CD14-positive monocyte (primary cell): Measurements from ENCODE around the gene FBRS. TPM values are rescaled to one million over a fixed set of nuclear protein-coding genes. Genes with fewer than 3 reads are reported as not detected.
"Not testable (repeated sequence)": the region's sequence is repeated elsewhere in the genome, so short reads cannot be mapped to it uniquely, and the experiment has no call there.

Experiments used
- DNase-seq, 3 donors: peaks; one replicate each; pipeline ENCODE4 v3.0.0-alpha.2; 2011 to 2022
- H2AFZ ChIP-seq: 2 replicates; pipeline ENCODE4 v1.6.0; 2012; ENCODE audit warnings: mild to moderate bottlenecking, low read depth, low read length, inconsistent platforms; ENCODE audit not compliant: insufficient read depth, poor library complexity, severe bottlenecking
- H3K27ac ChIP-seq, 2 donors: 1 replicate in 1 of 2; 2 replicates in 1 of 2; pipeline ENCODE4 v1.5.1; 2012 to 2013; ENCODE audit warnings: low read length in 2 of 2, control low read depth in 1 of 2, inconsistent platforms in 1 of 2, low read depth in 1 of 2, mild to moderate bottlenecking in 1 of 2
- H3K27me3 ChIP-seq, 2 donors: one replicate each; pipeline versions ENCODE4 v1.6.0 to v1.6.1; 2011 to 2013; ENCODE audit warnings: low read length in 2 of 2; ENCODE audit not compliant: control insufficient read depth in 2 of 2, insufficient read depth in 2 of 2
- H3K36me3 ChIP-seq, 2 donors: replicated peaks in 1 of 2; 1 replicate in 1 of 2; 2 replicates in 1 of 2; pipeline versions ENCODE4 v1.5.1 to v1.6.1; 2012 to 2013; ENCODE audit warnings: low read length in 2 of 2, control low read depth in 1 of 2, inconsistent platforms in 1 of 2, mild to moderate bottlenecking in 1 of 2; ENCODE audit not compliant: insufficient read depth in 2 of 2, control insufficient read depth in 1 of 2
- H3K4me1 ChIP-seq, 2 donors: 1 replicate in 1 of 2; 2 replicates in 1 of 2; pipeline versions ENCODE4 v1.5.1 to v1.6.1; 2012 to 2013; ENCODE audit warnings: low read length in 2 of 2, control low read depth in 1 of 2, inconsistent platforms in 1 of 2, mild to moderate bottlenecking in 1 of 2, moderate library complexity in 1 of 2; ENCODE audit not compliant: insufficient read depth in 2 of 2, control insufficient read depth in 1 of 2
- H3K4me2 ChIP-seq: replicated peaks from 2 replicates; pipeline ENCODE3; 2012; ENCODE audit warnings: low read length, moderate library complexity, mild to moderate bottlenecking; ENCODE audit not compliant: poor library complexity, severe bottlenecking; ENCODE audit errors: extremely low read depth
- H3K4me3 ChIP-seq, 3 experiments: fragments of 200-600 bp in 1 of 3; sonication (generic) in 1 of 3; replicated peaks in 1 of 3; 1 replicate in 2 of 3; 2 replicates in 1 of 3; pipeline ENCODE4 v1.5.1; 2011 to 2013; ENCODE audit warnings: low read length in 3 of 3, mild to moderate bottlenecking in 3 of 3, control low read depth in 2 of 3, low read depth in 2 of 3, inconsistent platforms in 1 of 3, moderate library complexity in 1 of 3
- H3K79me2 ChIP-seq: 2 replicates; pipeline ENCODE4 v1.6.0; 2012; ENCODE audit warnings: mild to moderate bottlenecking, control low read depth, inconsistent platforms, low read length, moderate library complexity; ENCODE audit not compliant: insufficient read depth
- H3K9ac ChIP-seq: 2 replicates; pipeline ENCODE4 v1.6.0; 2017; ENCODE audit warnings: low read length, mild to moderate bottlenecking; ENCODE audit not compliant: insufficient read depth, poor library complexity, severe bottlenecking
- H3K9me3 ChIP-seq, 2 donors: replicated peaks in 1 of 2; 1 replicate in 1 of 2; 2 replicates in 1 of 2; pipeline versions ENCODE4 v1.5.1 to v1.6.1; 2012 to 2013; ENCODE audit warnings: low read length in 2 of 2, control low read depth in 1 of 2; ENCODE audit not compliant: control insufficient read depth in 1 of 2, insufficient read depth in 1 of 2
- H4K20me1 ChIP-seq: 2 replicates; pipeline ENCODE4 v1.6.0; 2012; ENCODE audit warnings: mild to moderate bottlenecking, low read length, control low read depth, moderate library complexity; ENCODE audit not compliant: insufficient read depth
- H3K27ac Mint-ChIP-seq, 7 donors: one replicate each; pipeline ENCODE4 v1.8.0; 2020; ENCODE audit warnings: mild to moderate bottlenecking in 7 of 7, mixed read lengths in 7 of 7, moderate library complexity in 6 of 7, inconsistent platforms in 2 of 7
- H3K27me3 Mint-ChIP-seq, 3 donors: one replicate each; pipeline ENCODE4 v1.8.0; 2021 to 2022; ENCODE audit warnings: low read depth in 3 of 3, mild to moderate bottlenecking in 3 of 3, mixed read lengths in 3 of 3, moderate library complexity in 3 of 3, inconsistent platforms in 1 of 3
- H3K36me3 Mint-ChIP-seq, 2 donors: one replicate each; pipeline ENCODE4 v1.8.0; 2020; ENCODE audit warnings: mixed read lengths in 2 of 2, inconsistent platforms in 1 of 2, mild to moderate bottlenecking in 1 of 2
- H3K4me1 Mint-ChIP-seq: one replicate; pipeline ENCODE4 v1.8.0; 2020; ENCODE audit warnings: mild to moderate bottlenecking, mixed read lengths
- H3K4me3 Mint-ChIP-seq, 2 donors: one replicate each; pipeline ENCODE4 v1.8.0; 2020; ENCODE audit warnings: mild to moderate bottlenecking in 2 of 2, mixed read lengths in 2 of 2, moderate library complexity in 1 of 2
- H3K9me3 Mint-ChIP-seq, 7 donors: one replicate each; pipeline ENCODE4 v1.8.0; 2020 to 2022; ENCODE audit warnings: mixed read lengths in 7 of 7, mild to moderate bottlenecking in 6 of 7, moderate library complexity in 6 of 7, inconsistent platforms in 2 of 7
- WGBS: methylation state at CpG from one replicate; pipeline ENCODE4 v1.1.5; 2013; ENCODE audit warnings: missing lambda C conversion rate; ENCODE audit not compliant: insufficient coverage; 5-methylcytosine and 5-hydroxymethylcytosine counted together
- intact Hi-C, 2 donors: fragments of 100-400 bp; cut with micrococcal nuclease; formaldehyde crosslinking; loops; one replicate each; pipeline versions ENCODE4 v1.15.0 to v1.15.1; 2023
- polyA plus RNA-seq, 3 donors: library from polyadenylated mRNA; depleted of rRNA in 1 of 3; unstranded in 2 of 3; stranded (reverse) in 1 of 3; fragments of 300-500 nt in 2 of 3; fragments of >200 nt in 1 of 3; fragmentation: Illumina TruSeq in 2 of 3; gene quantifications; 1 replicate in 2 of 3; 2 replicates in 1 of 3; pipeline ENCODE4 v1.2.3, GENCODE V29; 2012 to 2021
- TF ChIP-seq, protein P1 (sequence below): fragments of 200-600 bp; IDR thresholded peaks from one replicate; pipeline ENCODE4 v1.8.0; 2022; ENCODE audit warnings: antibody characterized with exemption, mild to moderate bottlenecking

Gene FBRS
- polyA plus RNA-seq, 3 donors = 1.4 to 44.8 (median 2.1) TPM

- Histone ChIP-seq H3K9me3 (no peaks in the 10 kb centered on the region), H4K20me1 (no peaks in the 10 kb centered on the region), H3K79me2 (no peaks in the 10 kb centered on the region), H3K4me3 (peak overlapping the region in 1 of 3 experiments; percentile 8), H2AFZ (peak overlapping the region; percentile 74), H3K27ac (peak overlapping the region; percentile 18 to 45), H3K27me3 (no peaks in the 10 kb centered on the region), H3K4me2 (peak overlapping the region; percentile 15), H3K4me1 (peaks cover 26 to 34% of the 10 kb centered on the region in 2 donors), H3K9ac (no peak overlapping the region), H3K36me3 (no peaks in the 10 kb centered on the region)
- intact Hi-C loops = no loop called here
- Mint-ChIP-seq H3K36me3 (no peaks in the 10 kb centered on the region), H3K27ac (peak overlapping the region; percentile 40 to 91 (median 79)), H3K9me3 (no peaks in the 10 kb centered on the region), H3K27me3 (peaks cover 0 to 3% (median 1%) of the 10 kb centered on the region in 3 donors), H3K4me1 (peaks cover 38% of the 10 kb centered on the region), H3K4me3 (peak overlapping the region; percentile 0 to 60)
- peak; percentile 54 to 57 (median 55) for DNase-seq
- 33% methylated on average over 3 of the region's 10 CpGs for WGBS
- TF ChIP-seq, protein P1, sequence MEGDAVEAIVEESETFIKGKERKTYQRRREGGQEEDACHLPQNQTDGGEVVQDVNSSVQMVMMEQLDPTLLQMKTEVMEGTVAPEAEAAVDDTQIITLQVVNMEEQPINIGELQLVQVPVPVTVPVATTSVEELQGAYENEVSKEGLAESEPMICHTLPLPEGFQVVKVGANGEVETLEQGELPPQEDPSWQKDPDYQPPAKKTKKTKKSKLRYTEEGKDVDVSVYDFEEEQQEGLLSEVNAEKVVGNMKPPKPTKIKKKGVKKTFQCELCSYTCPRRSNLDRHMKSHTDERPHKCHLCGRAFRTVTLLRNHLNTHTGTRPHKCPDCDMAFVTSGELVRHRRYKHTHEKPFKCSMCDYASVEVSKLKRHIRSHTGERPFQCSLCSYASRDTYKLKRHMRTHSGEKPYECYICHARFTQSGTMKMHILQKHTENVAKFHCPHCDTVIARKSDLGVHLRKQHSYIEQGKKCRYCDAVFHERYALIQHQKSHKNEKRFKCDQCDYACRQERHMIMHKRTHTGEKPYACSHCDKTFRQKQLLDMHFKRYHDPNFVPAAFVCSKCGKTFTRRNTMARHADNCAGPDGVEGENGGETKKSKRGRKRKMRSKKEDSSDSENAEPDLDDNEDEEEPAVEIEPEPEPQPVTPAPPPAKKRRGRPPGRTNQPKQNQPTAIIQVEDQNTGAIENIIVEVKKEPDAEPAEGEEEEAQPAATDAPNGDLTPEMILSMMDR = no peak
These were observed 34.3 kb downstream of the FBRS start for GRCh38 chr16:30692396-30693064.

- Histone ChIP-seq H3K36me3 (peaks cover under 1 to 4% of the 10 kb centered on the region in 2 donors), H3K79me2 (peaks cover 16% of the 10 kb centered on the region), H2AFZ (no peak overlapping the region), H3K4me2 (no peak overlapping the region), H3K27me3 (no peaks in the 10 kb centered on the region), H3K9ac (no peak overlapping the region), H3K27ac (no peak overlapping the region), H3K4me1 (peaks cover 37 to 50% of the 10 kb centered on the region in 2 donors), H3K4me3 (no peak overlapping the region), H4K20me1 (peaks cover 11% of the 10 kb centered on the region), H3K9me3 (no peaks in the 10 kb centered on the region)
- H3K9me3 Mint-ChIP-seq = peaks cover 0 to 2% (median 0%) of the 10 kb centered on the region in 7 donors
- H3K4me3 Mint-ChIP-seq = no peak overlapping the region
- peaks cover 53% of the 10 kb centered on the region for H3K4me1 Mint-ChIP-seq
- intact Hi-C loops = loop anchor here in 1 of 2 donors (5.0 kb wide), 1 partner anchor 227 kb away; the partner anchor contains the start of gene FBXL19
- H3K27ac Mint-ChIP-seq = peak overlapping the region in 4 of 7 donors; percentile 8 to 69 (median 20)
- no peak for DNase-seq
- peaks cover 0 to 1% (median 0%) of the 10 kb centered on the region in 3 donors for H3K27me3 Mint-ChIP-seq
- 26% methylated on average over 8 of the region's 11 CpGs for WGBS
- TF ChIP-seq, protein P1 = no peak
- peaks cover 3% of the 10 kb centered on the region in 2 donors for H3K36me3 Mint-ChIP-seq
These were observed 36.9 kb downstream of the FBRS start for GRCh38 chr16:30694926-30695693.

DNA sequence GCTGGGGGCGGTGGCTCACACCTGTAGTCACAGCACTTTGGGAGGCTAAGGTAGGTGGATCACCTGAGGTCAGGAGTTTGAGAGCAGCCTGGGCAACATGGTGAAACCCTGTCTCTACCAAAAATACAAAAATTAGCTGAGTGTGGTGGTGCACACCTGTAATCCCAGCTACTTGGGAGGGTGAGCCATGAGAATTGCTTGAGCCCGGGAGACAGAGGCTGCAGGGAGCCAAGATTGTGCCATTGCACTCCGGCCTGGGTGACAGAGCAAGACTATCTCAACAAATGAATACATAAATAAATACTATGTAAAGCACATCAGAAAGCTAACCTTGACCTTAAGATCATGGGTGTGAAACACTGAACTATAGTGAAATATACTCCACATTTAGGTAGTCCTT lies 38.4 kb downstream of the FBRS start:
- Histone ChIP-seq H4K20me1 (peaks cover 27% of the 10 kb centered on the region), H3K4me1 (peaks cover 38 to 57% of the 10 kb centered on the region in 2 donors), H3K36me3 (peaks cover 16 to 19% of the 10 kb centered on the region in 2 donors), H3K79me2 (peaks cover 31% of the 10 kb centered on the region)
- not testable (repeated sequence) for H3K9me3 ChIP-seq, H3K27me3 Mint-ChIP-seq, H3K27ac ChIP-seq, H3K9me3 Mint-ChIP-seq, H2AFZ ChIP-seq, H3K4me2 ChIP-seq, H3K9ac ChIP-seq, H3K4me3 ChIP-seq, H3K4me3 Mint-ChIP-seq, H3K27me3 ChIP-seq, DNase-seq, H3K27ac Mint-ChIP-seq
- peaks cover 53% of the 10 kb centered on the region for H3K4me1 Mint-ChIP-seq
- intact Hi-C loops = loop anchor here in 1 of 2 donors (5.0 kb wide), 1 partner anchor 226 kb away; the partner anchor contains the start of gene FBXL19
- no CpG with 5 or more reads among the region's 3 CpGs for WGBS
- H3K36me3 Mint-ChIP-seq = peaks cover 14 to 16% of the 10 kb centered on the region in 2 donors
